Tibial artery (tissue), 4 donors: Measurements from ENCODE around the gene DGKI.
A peak's percentile ranks its signal among the peaks of the same experiment; 100 is the strongest.

Experiments used
- DNase-seq, 2 donors: peaks; one replicate each; pipeline ENCODE4 v3.0.0-alpha.2; 2019
- H3K27ac ChIP-seq, 2 donors: fragments of 200-600 bp; sonication (generic) in 1 of 2; 1 replicate in 1 of 2; 2 replicates in 1 of 2; pipeline ENCODE4 v1.5.1; 2018 to 2019; ENCODE audit warnings: mild to moderate bottlenecking in 1 of 2
- H3K27me3 ChIP-seq, 2 donors: fragments of 200-600 bp; sonication (generic) in 1 of 2; one replicate each; pipeline versions ENCODE4 v1.5.1 to v1.6.0; 2016 to 2019
- H3K36me3 ChIP-seq, 3 donors: fragments of 200-600 bp; sonication (generic) in 2 of 3; one replicate each; pipeline ENCODE4 v1.5.1; 2016 to 2019; ENCODE audit warnings: mild to moderate bottlenecking in 2 of 3
- H3K4me1 ChIP-seq, 4 donors: fragments of 200-600 bp; sonication (generic) in 2 of 4; 1 replicate in 3 of 4; 2 replicates in 1 of 4; pipeline ENCODE4 v1.5.1; 2016 to 2019
- H3K4me3 ChIP-seq, 2 donors: fragments of 200-600 bp; sonication (generic) in 1 of 2; 1 replicate in 1 of 2; 2 replicates in 1 of 2; pipeline ENCODE4 v1.5.1; 2018 to 2019; ENCODE audit warnings: mild to moderate bottlenecking in 2 of 2
- H3K9me3 ChIP-seq, 3 donors: fragments of 200-600 bp; sonication (generic) in 1 of 3; one replicate each; pipeline ENCODE4 v1.5.1; 2016 to 2019
- intact Hi-C: fragments of 100-400 bp; cut with DNase I; formaldehyde crosslinking; loops from one replicate; pipeline ENCODE4 v1.15.0; 2023; ENCODE audit warnings: low total_unique reads
- TF ChIP-seq, protein P1 (sequence below), 2 experiments: fragments of 200-600 bp in 1 of 2; fragments of 450-650 bp in 1 of 2; IDR thresholded peaks; one replicate each; pipeline ENCODE4 v1.5.1; 2017 to 2019; ENCODE audit warnings: antibody characterized with exemption in 2 of 2, mild to moderate bottlenecking in 1 of 2, moderate library complexity in 1 of 2

The DGKI gene

DNA sequence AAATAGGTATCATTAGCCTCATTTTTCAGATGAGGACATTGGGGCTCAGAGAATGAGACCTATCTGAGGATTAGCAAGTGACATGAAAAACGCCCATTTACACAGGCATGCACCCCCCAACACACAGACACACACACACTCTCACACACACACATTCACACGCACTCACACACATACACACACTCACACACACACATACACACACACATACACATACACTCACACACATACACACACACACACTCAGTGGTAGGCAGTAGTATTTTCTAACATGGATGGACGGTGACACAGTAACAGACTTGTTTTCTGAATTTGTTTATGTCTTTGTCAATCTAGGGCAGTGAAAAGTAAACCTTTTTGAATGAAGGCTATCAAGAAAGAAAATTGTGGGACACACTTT, 21.3 kb downstream of the DGKI start:
- Histone ChIP-seq H3K4me1 (peaks cover 0 to 28% (median 10%) of the 10 kb centered on the region in 4 donors), H3K27ac (no peak overlapping the region), H3K9me3 (no peaks in the 10 kb centered on the region), H3K27me3 (no peaks in the 10 kb centered on the region), H3K4me3 (no peak overlapping the region), H3K36me3 (no peaks in the 10 kb centered on the region)
- intact Hi-C loops = no loop called here
- TF ChIP-seq, protein P1, sequence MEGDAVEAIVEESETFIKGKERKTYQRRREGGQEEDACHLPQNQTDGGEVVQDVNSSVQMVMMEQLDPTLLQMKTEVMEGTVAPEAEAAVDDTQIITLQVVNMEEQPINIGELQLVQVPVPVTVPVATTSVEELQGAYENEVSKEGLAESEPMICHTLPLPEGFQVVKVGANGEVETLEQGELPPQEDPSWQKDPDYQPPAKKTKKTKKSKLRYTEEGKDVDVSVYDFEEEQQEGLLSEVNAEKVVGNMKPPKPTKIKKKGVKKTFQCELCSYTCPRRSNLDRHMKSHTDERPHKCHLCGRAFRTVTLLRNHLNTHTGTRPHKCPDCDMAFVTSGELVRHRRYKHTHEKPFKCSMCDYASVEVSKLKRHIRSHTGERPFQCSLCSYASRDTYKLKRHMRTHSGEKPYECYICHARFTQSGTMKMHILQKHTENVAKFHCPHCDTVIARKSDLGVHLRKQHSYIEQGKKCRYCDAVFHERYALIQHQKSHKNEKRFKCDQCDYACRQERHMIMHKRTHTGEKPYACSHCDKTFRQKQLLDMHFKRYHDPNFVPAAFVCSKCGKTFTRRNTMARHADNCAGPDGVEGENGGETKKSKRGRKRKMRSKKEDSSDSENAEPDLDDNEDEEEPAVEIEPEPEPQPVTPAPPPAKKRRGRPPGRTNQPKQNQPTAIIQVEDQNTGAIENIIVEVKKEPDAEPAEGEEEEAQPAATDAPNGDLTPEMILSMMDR (IDR thresholded peaks at IDR 0.05) = no peak
- DNase-seq = no peak

DNA sequence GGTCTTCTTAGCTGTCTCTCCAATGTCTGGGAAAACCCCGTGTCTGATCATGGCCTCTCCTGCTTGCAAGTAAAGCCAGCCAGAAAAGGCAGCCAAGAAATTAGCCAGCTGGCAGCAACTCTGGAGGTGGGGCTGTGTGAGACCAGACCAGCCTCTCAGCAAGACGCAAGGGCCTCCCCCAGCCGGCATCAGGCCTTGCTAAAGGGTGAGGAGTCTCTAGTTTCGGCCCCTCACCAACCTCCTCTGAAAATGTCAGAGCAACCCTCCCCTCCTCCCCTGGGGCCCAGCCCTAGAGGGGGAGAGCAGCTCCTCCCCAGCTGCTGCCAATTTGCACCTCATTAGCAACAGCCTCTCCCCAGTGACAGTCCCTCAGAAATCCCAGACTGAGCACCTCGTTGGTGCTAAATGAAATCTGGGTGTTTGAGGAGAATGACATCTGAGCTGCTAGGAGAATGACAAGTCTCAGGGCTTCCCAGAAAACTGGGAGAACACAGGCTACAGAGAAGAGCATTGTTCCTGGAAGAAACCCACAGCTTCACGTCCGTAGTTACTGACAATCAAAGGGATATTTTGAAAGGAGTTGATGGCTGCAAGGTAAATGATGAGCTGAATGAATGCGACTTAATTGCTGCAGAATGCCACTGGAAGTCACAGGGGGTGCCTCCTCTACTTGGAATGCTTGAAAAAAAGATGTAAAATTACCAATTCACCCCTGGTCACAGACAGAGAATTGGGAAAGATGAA, 25.9 kb downstream of the DGKI start:
- TF ChIP-seq, protein P1 (IDR thresholded peaks at IDR 0.05) = no peak
- H3K4me3 ChIP-seq = no peak overlapping the region
- peaks cover 0 to 19% (median 11%) of the 10 kb centered on the region in 4 donors for H3K4me1 ChIP-seq
- intact Hi-C loops = no loop called here
- peak; percentile 71 to 86 for DNase-seq
- H3K27me3 ChIP-seq = no peaks in the 10 kb centered on the region
- peak overlapping the region in 1 of 2 donors; percentile 38 for H3K27ac ChIP-seq
- H3K36me3 ChIP-seq = no peaks in the 10 kb centered on the region
- H3K9me3 ChIP-seq = no peaks in the 10 kb centered on the region

DNA sequence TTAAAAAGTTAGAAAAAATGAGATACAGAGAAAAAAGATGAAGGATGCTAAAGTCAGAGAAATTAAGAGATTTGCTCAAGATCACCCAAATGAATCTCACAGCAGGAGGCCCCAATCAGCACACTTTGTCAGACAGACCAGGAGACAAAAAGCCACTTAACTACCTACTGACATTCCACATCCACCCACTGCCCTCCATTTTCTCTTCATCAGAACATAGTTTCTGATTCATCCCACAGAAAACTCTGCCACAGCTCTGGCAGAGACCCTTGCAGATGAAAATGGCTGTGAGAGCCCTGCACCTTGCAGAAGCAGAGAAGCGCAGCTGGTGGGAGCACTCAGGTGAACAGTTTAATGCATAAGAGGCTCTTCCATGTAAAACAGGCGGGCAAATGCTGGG, 26.6 kb downstream of the DGKI start:
- intact Hi-C loops = no loop called here

DNA sequence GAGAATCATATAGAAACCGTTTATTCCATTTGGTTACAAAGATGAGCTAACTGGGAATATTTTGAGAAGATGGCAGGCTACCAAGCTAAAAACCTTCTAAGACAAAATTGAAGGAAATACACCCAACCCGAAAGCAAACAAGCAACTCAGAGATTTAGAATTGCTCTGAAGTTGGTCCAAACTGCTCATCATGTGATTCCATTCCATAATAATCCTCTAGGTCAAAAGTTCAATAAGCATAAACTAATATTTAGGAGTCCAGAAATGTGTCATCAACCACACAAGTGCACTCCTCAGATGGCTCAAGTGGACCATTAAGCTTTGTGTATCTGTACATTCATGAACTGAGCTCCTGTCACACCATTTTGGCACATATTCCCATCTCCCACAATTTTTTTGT, 28.7 kb downstream of the DGKI start:
- intact Hi-C loops = no loop called here
- peaks cover 0 to 19% (median 11%) of the 10 kb centered on the region in 4 donors for H3K4me1 ChIP-seq

More for the DNA sequence above, 26.6 kb downstream of the DGKI start:
- no peaks in the 10 kb centered on the region for H3K9me3 ChIP-seq
- TF ChIP-seq, protein P1 (IDR thresholded peaks at IDR 0.05) = no peak
- no peak for DNase-seq
- H3K4me1 ChIP-seq = peaks cover 0 to 19% (median 11%) of the 10 kb centered on the region in 4 donors
- no peaks in the 10 kb centered on the region for H3K27me3 ChIP-seq
- no peaks in the 10 kb centered on the region for H3K36me3 ChIP-seq
- no peak overlapping the region for H3K27ac ChIP-seq
- no peak overlapping the region for H3K4me3 ChIP-seq

DNA sequence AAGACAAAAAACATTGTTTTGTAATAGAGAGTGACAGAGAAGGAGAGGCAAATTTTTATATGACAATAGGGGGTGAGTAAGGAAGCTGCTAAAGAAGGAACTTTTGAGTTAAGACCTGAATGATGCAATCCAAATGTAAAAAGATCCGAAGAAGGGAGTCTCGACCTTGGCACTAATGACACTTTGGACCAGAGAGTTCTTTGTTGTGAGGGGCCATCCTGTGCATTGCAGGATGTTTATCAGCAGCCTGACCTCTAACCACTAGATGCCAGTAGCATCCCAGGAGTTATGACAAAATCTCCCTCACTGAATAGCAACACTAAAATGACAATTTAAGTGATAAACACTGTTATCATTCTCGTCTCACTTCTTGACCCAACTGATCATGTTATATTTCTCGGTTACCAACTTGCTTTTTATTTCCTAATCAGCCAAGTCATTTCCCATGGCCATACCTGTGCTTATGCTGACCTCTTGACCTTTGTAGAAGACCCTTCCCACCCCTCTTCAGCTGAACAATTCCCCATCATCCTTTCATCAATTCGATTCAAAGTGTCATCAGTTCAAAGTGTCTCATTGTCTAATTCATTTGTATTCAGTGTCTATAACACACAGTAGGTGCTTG, 30.0 kb downstream of the DGKI start:
- intact Hi-C loops = no loop called here
- Histone ChIP-seq H3K4me1 (peaks cover 0 to 19% (median 11%) of the 10 kb centered on the region in 4 donors), H3K36me3 (no peaks in the 10 kb centered on the region), H3K27me3 (no peaks in the 10 kb centered on the region), H3K9me3 (no peaks in the 10 kb centered on the region), H3K27ac (no peak overlapping the region), H3K4me3 (no peak overlapping the region)
- TF ChIP-seq, protein P1 (IDR thresholded peaks at IDR 0.05) = no peak
- DNase-seq = no peak

More for the DNA sequence above, 28.7 kb downstream of the DGKI start:
- Histone ChIP-seq H3K36me3 (no peaks in the 10 kb centered on the region), H3K4me3 (no peak overlapping the region), H3K27me3 (no peaks in the 10 kb centered on the region), H3K27ac (no peak overlapping the region), H3K9me3 (no peaks in the 10 kb centered on the region)
- TF ChIP-seq, protein P1 (IDR thresholded peaks at IDR 0.05) = no peak
- no peak for DNase-seq
